ENCODE measurements around the gene CDK16.

CDK16 gene

GRCh38 chrX:47228550-47229270 is 10.2 kb downstream of the CDK16 start:
- DNase-seq = no peak

- no peak for DNase-seq
Observed at GRCh38 chrX:47229427-47229826, 10.9 kb downstream of the CDK16 start.

- no peak for DNase-seq
Observed at GRCh38 chrX:47230136-47230868, 11.8 kb downstream of the CDK16 start.

- no peak for DNase-seq
Observed at GRCh38 chrX:47231167-47231566, 12.7 kb downstream of the CDK16 start.

GRCh38 chrX:47232197-47232802 is 13.8 kb downstream of the CDK16 start:
- DNase-seq = no peak

- peak; percentile 51 to 84 for DNase-seq
Observed at GRCh38 chrX:47232803-47233332, 14.4 kb downstream of the CDK16 start, which contains the start of gene USP11. TSS of gene USP11 (plus strand) at chrX:47233009. CDS start at chrX:47233044, 35 bp downstream.

GRCh38 chrX:47233333-47234113 is 15.0 kb downstream of the CDK16 start:
- peak; percentile 98 for DNase-seq

GRCh38 chrX:47234583-47234982 is 16.1 kb downstream of the CDK16 start:
- no peak for DNase-seq

GRCh38 chrX:47235691-47236103 is 17.2 kb downstream of the CDK16 start:
- DNase-seq = no peak

- no peak for DNase-seq
Observed at GRCh38 chrX:47239199-47239598, 20.7 kb downstream of the CDK16 start.

GRCh38 chrX:47239898-47240545 is 21.5 kb downstream of the CDK16 start:
- no peak for DNase-seq

GRCh38 chrX:47240619-47241018 is 22.1 kb downstream of the CDK16 start:
- no peak for DNase-seq

- no peak for DNase-seq
Observed at GRCh38 chrX:47241201-47242011, 22.9 kb downstream of the CDK16 start.

GRCh38 chrX:47242321-47242720 is 23.8 kb downstream of the CDK16 start:
- DNase-seq = no peak

GRCh38 chrX:47243351-47243750 is 24.9 kb downstream of the CDK16 start:
- no peak for DNase-seq

- DNase-seq = peak; percentile 35 to 63
Observed at GRCh38 chrX:47244676-47245075, 26.2 kb downstream of the CDK16 start.

- DNase-seq = peak; percentile 92 to 95
Observed at GRCh38 chrX:47245156-47245555, 26.7 kb downstream of the CDK16 start.

GRCh38 chrX:47247206-47247998 is 28.9 kb downstream of the CDK16 start:
- no peak for DNase-seq

GRCh38 chrX:47247999-47248320 is 29.5 kb downstream of the CDK16 start:
- no peak for DNase-seq

- DNase-seq = no peak
Observed at GRCh38 chrX:47248576-47248975, 30.1 kb downstream of the CDK16 start.

- no peak for DNase-seq
Observed at GRCh38 chrX:47250017-47250347, 31.5 kb downstream of the CDK16 start.

Measured in NCI-H524 (cell line).